ENCODE results near the gene TTC21B. TPM values are rescaled to one million over a fixed set of nuclear protein-coding genes. Genes with fewer than 3 reads are reported as not detected.

The TTC21B gene
- total and polyA plus RNA-seq, 10 of the 15 experiments (the other 5 are each of a cell fraction or from before 2014, with no cell fraction given): 2.7 to 22.4 (median 11.3) TPM

GRCh38 chr2:165876712-165877111, 76.9 kb downstream of the TTC21B start (continued):
- TF ChIP-seq ATF7 (IDR thresholded peaks at IDR 0.05; ENCODE audit: low read depth) (no peak), ELK1 (IDR thresholded peaks at IDR 0.05; ENCODE audit: low read depth, low read length) (no peak), CEBPB (IDR thresholded peaks at IDR 0.05; ENCODE audit: borderline replicate concordance in 1 of 2, low read depth in 2 of 2, low read length in 2 of 2) (no peak), ZBTB11 (CRISPR knock-in tag; IDR thresholded peaks at IDR 0.05) (no peak)

GRCh38 chr2:165876269-165876668, 77.3 kb downstream of the TTC21B start:
- H3K27ac ChIP-seq (ENCODE audit: control insufficient read depth, insufficient read depth): no peak overlapping the region
- no peaks in the 10 kb centered on the region for H4K20me1 ChIP-seq (ENCODE audit: control insufficient read depth, insufficient read depth)
- ChIA-PET CTCF (interaction anchor here (1.5 kb wide), 1 partner anchor 437 kb away, joined by 3 read pairs; no protein-coding TSS in a partner anchor), POLR2A (no interaction called here), RAD21 (ENCODE audit: unreplicated experiment) (no interaction called here), SMC1A (ENCODE audit: uncharacterized antibody, unreplicated experiment) (no interaction called here)
- 100% methylated on average over 1 of the region's 1 CpG for WGBS (ENCODE audit: insufficient coverage, insufficient replicate concordance, low lambda C conversion rate, missing lambda C conversion rate)
- no peak for FAIRE-seq
- H3K4me1 ChIP-seq (ENCODE audit: control insufficient read depth, insufficient read depth, low read length): peaks cover 7% of the 10 kb centered on the region; the same call in 1 of the 2 replicates
- DNase-seq (ENCODE audit: low read depth, low spot score): no peak
- intact Hi-C loops (cut with micrococcal nuclease; ENCODE audit: unreplicated experiment) (loop anchor here (5.0 to 10.0 kb wide), 2 partner anchors 76 to 311 kb away; partner anchors contain the start of gene TTC21B), in situ Hi-C loops (cut with MboI) (no loop called here)
- no peaks in the 10 kb centered on the region; a peak in 1 of 4 replicates for H3K36me3 ChIP-seq (ENCODE audit: control insufficient read depth in 2 of 2, insufficient read depth in 2 of 2, low read length in 1 of 2)
- BruUV-seq (replicated peaks): no TSS peak
- H3K4me2 ChIP-seq (ENCODE audit: control insufficient read depth, insufficient read depth): no peak overlapping the region
- H3K4me3 ChIP-seq: no peak overlapping the region
- H2AFZ ChIP-seq (ENCODE audit: control insufficient read depth, low read depth, low read length): no peak overlapping the region
- no peaks in the 10 kb centered on the region for H3K27me3 ChIP-seq (replicated peaks in 1 of 2; ENCODE audit: control insufficient read depth in 2 of 2, insufficient read depth in 2 of 2, low read length in 1 of 2)
- no peak for ATAC-seq
- no peaks in the 10 kb centered on the region for H3K9me3 ChIP-seq (replicated peaks; ENCODE audit: control insufficient read depth, insufficient read depth, low read length)
- no peaks in the 10 kb centered on the region for H3K79me2 ChIP-seq (ENCODE audit: control insufficient read depth, insufficient read depth, low read length)
- H3K9ac ChIP-seq (ENCODE audit: control insufficient read depth, insufficient read depth, low read length): no peak overlapping the region
- TF ChIP-seq FOS (IDR thresholded peaks at IDR 0.05; ENCODE audit: borderline replicate concordance, extremely low read depth, insufficient read length) (no peak), GATAD2B (conservative IDR thresholded peaks at IDR 0.05; ENCODE audit: low read depth) (no peak), BMI1 (IDR thresholded peaks at IDR 0.05; ENCODE audit: borderline replicate concordance) (no peak), RAD21 (IDR thresholded peaks at IDR 0.05; ENCODE audit: insufficient read depth, low read depth, low read length) (no peak), EZH2 (IDR thresholded peaks at IDR 0.05; ENCODE audit: borderline replicate concordance, control insufficient read depth, low read depth, low read length) (no peak), ZZZ3 (IDR thresholded peaks at IDR 0.05; ENCODE audit: control insufficient read depth, insufficient read length, low read depth) (no peak), USF2 (IDR thresholded peaks at IDR 0.05; ENCODE audit: borderline replicate concordance, low read depth, low read length) (no peak), EED (IDR thresholded peaks at IDR 0.05; ENCODE audit: low read depth) (no peak), SMAD1 (IDR thresholded peaks at IDR 0.05; ENCODE audit: low read depth, partially characterized antibody) (no peak), KAT2A (conservative IDR thresholded peaks at IDR 0.05; ENCODE audit: control insufficient read depth, low read depth, low read length) (no peak), NFIC (IDR thresholded peaks at IDR 0.05; ENCODE audit: low read depth, low read length) (no peak), ELK1 (IDR thresholded peaks at IDR 0.05; ENCODE audit: low read depth, low read length) (no peak), POLR2AphosphoS5 (IDR thresholded peaks at IDR 0.05; ENCODE audit: low read length) (no peak), MTA2 (IDR thresholded peaks at IDR 0.05; ENCODE audit: low read depth) (no peak)

All from GM12878 (cell line).